NB4 (cell line): Measurements from ENCODE around the gene ZMYND8.

ENCODE experiments used
- DNase-seq: peaks from one replicate; pipeline ENCODE4 v3.0.0; 2010; ENCODE audit warnings: low read depth
- H3K4me3 ChIP-seq: one replicate; pipeline ENCODE4 v1.5.1; 2011; ENCODE audit warnings: mild to moderate bottlenecking, low read depth, low read length, moderate library complexity
- MAX ChIP-seq: IDR thresholded peaks from 2 replicates; pipeline ENCODE4 v1.6.1; 2011; ENCODE audit warnings: low read depth, low read length
- MYC ChIP-seq: IDR thresholded peaks from 2 replicates; pipeline ENCODE4 v1.6.1; 2011; ENCODE audit warnings: low read depth, low read length
- POLR2A ChIP-seq: IDR thresholded peaks from 2 replicates; pipeline ENCODE4 v1.6.1; 2011; ENCODE audit warnings: mild to moderate bottlenecking; ENCODE audit not compliant: insufficient read length; ENCODE audit errors: extremely low read depth
- TF ChIP-seq, protein P1 (sequence below): IDR thresholded peaks from one replicate; pipeline ENCODE4 v1.5.1; 2012; ENCODE audit warnings: low read depth, low read length

Gene ZMYND8

GRCh38 chr20:47227576-47227975, 128.9 kb downstream of the ZMYND8 start:
- H3K4me3 ChIP-seq: no peak overlapping the region
- TF ChIP-seq MYC (no peak), MAX (no peak), POLR2A (no peak)
- TF ChIP-seq, protein P1, sequence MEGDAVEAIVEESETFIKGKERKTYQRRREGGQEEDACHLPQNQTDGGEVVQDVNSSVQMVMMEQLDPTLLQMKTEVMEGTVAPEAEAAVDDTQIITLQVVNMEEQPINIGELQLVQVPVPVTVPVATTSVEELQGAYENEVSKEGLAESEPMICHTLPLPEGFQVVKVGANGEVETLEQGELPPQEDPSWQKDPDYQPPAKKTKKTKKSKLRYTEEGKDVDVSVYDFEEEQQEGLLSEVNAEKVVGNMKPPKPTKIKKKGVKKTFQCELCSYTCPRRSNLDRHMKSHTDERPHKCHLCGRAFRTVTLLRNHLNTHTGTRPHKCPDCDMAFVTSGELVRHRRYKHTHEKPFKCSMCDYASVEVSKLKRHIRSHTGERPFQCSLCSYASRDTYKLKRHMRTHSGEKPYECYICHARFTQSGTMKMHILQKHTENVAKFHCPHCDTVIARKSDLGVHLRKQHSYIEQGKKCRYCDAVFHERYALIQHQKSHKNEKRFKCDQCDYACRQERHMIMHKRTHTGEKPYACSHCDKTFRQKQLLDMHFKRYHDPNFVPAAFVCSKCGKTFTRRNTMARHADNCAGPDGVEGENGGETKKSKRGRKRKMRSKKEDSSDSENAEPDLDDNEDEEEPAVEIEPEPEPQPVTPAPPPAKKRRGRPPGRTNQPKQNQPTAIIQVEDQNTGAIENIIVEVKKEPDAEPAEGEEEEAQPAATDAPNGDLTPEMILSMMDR: no peak
- DNase-seq: no peak

- TF ChIP-seq MYC (no peak), MAX (no peak), POLR2A (no peak)
- TF ChIP-seq, protein P1: no peak
- no peak overlapping the region for H3K4me3 ChIP-seq
- DNase-seq: no peak
Observed at GRCh38 chr20:47227119-47227518, 129.4 kb downstream of the ZMYND8 start.

- TF ChIP-seq MAX (no peak), MYC (no peak), POLR2A (no peak)
- TF ChIP-seq, protein P1: no peak
- no peak for DNase-seq
Observed at GRCh38 chr20:47225458-47225857, 131.0 kb downstream of the ZMYND8 start.

GRCh38 chr20:47224857-47225256, 131.6 kb downstream of the ZMYND8 start:
- TF ChIP-seq MAX: no peak
- TF ChIP-seq, protein P1: no peak
- no peak for TF ChIP-seq POLR2A
- no peak for TF ChIP-seq MYC
- DNase-seq: no peak
- H3K4me3 ChIP-seq: no peak overlapping the region

More at GRCh38 chr20:47225458-47225857, 131.0 kb downstream of the ZMYND8 start:
- H3K4me3 ChIP-seq: no peak overlapping the region

DNA sequence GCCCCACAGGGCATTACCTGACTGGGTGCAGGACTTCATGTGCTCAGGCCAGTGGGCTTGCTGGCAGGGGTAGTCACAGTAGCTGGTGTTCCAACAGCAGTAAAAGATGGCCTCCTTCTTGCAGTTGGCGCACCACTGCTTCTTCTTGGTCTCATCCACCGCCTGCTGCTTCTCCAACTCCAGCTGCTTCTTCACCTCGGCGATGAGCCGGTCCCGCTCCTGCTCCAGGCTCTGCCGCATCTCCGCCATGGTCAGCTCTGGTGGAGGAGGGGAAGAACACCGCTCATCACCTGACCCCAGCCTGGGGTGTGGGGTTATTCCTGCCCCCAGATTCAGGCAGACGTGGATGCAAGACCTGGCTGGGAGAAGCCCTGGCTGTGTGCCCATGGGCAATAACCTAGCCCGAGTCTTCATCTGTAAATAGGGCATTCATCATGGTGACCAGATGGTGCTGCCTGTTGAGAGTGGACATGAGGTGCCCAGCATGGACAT, 132.2 kb downstream of the ZMYND8 start:
- H3K4me3 ChIP-seq: no peak overlapping the region
- TF ChIP-seq MYC (no peak), MAX (no peak), POLR2A (no peak)
- DNase-seq: no peak

- TF ChIP-seq POLR2A (no peak), MYC (no peak), MAX (no peak)
- TF ChIP-seq, protein P1: no peak
- no peak for DNase-seq
- H3K4me3 ChIP-seq: no peak overlapping the region
Observed at GRCh38 chr20:47223896-47224295, 132.6 kb downstream of the ZMYND8 start.
